MM.1S (cell line): ENCODE results near the gene PTPRO.
A peak's percentile ranks its signal among the peaks of the same experiment; 100 is the strongest.

Experiments used
- DNase-seq: peaks from one replicate; pipeline ENCODE4 v3.0.0-alpha.2; 2015
- H2AFZ ChIP-seq: fragments of 300-600 bp; sonication (generic); 2 replicates; pipeline ENCODE4 v1.6.0; 2016; ENCODE audit warnings: antibody characterized with exemption, low read length
- H3F3A ChIP-seq: fragments of 300-600 bp; sonication (generic); 2 replicates; pipeline ENCODE4 v1.6.1; 2016; ENCODE audit warnings: mild to moderate bottlenecking, antibody characterized with exemption, low read length, moderate library complexity, mixed read lengths; ENCODE audit not compliant: insufficient read depth
- H3K27ac ChIP-seq: fragments of 300-600 bp; sonication (generic); 2 replicates; pipeline ENCODE4 v1.5.1; 2016; ENCODE audit warnings: mild to moderate bottlenecking, low read length
- H3K27me3 ChIP-seq: fragments of 300-600 bp; sonication (generic); replicated peaks from 2 replicates; pipeline ENCODE4 v1.6.0; 2016; ENCODE audit warnings: low read length; ENCODE audit not compliant: insufficient read depth
- H3K36me3 ChIP-seq: fragments of 300-600 bp; sonication (generic); replicated peaks from 2 replicates; pipeline ENCODE4 v1.6.1; 2016; ENCODE audit warnings: mild to moderate bottlenecking, low read length, mixed read lengths; ENCODE audit not compliant: insufficient read depth
- H3K4me1 ChIP-seq: fragments of 300-600 bp; sonication (generic); 2 replicates; pipeline ENCODE4 v1.6.1; 2016; ENCODE audit warnings: low read length, mixed read lengths
- H3K4me2 ChIP-seq: fragments of 300-600 bp; sonication (generic); 2 replicates; pipeline ENCODE4 v1.6.0; 2016; ENCODE audit warnings: low read depth, low read length
- H3K4me3 ChIP-seq: fragments of 300-600 bp; sonication (generic); 2 replicates; pipeline ENCODE4 v1.5.1; 2016; ENCODE audit warnings: low read length, mixed read lengths
- H3K79me2 ChIP-seq: fragments of 300-600 bp; sonication (generic); 2 replicates; pipeline ENCODE4 v1.6.1; 2016; ENCODE audit warnings: mixed run types, low read length, mixed read lengths
- H3K9ac ChIP-seq: fragments of 300-600 bp; sonication (generic); 2 replicates; pipeline ENCODE4 v1.6.1; 2016; ENCODE audit warnings: low read length, mixed read lengths
- H3K9me2 ChIP-seq: fragments of 300-600 bp; sonication (generic); replicated peaks from 2 replicates; pipeline ENCODE4 v1.6.1; 2016; ENCODE audit warnings: mild to moderate bottlenecking, low read length, mixed read lengths; ENCODE audit not compliant: insufficient read depth
- H3K9me3 ChIP-seq: fragments of 300-600 bp; sonication (generic); replicated peaks from 2 replicates; pipeline ENCODE4 v1.6.1; 2016; ENCODE audit warnings: mild to moderate bottlenecking, low read length, mixed read lengths; ENCODE audit not compliant: insufficient read depth
- H4K20me1 ChIP-seq: fragments of 300-600 bp; sonication (generic); 2 replicates; pipeline ENCODE4 v1.6.1; 2016; ENCODE audit warnings: mild to moderate bottlenecking, low read length, moderate library complexity, mixed read lengths; ENCODE audit not compliant: insufficient read depth
- CTCF ChIP-seq: fragments of 300-600 bp; sonication (generic); IDR thresholded peaks from 2 replicates; pipeline ENCODE4 v1.5.1; 2016; ENCODE audit warnings: antibody characterized with exemption, low read length, mixed read lengths
- EZH2 ChIP-seq: fragments of 300-600 bp; sonication (generic); optimal IDR thresholded peaks from 2 replicates; pipeline ENCODE3; 2017; ENCODE audit warnings: low read depth, mild to moderate bottlenecking, antibody characterized with exemption, low read length, mixed read lengths
- EZH2phosphoT487 ChIP-seq: fragments of 300-600 bp; sonication (generic); IDR thresholded peaks from 2 replicates; pipeline ENCODE4 v1.6.1; 2018; ENCODE audit warnings: antibody characterized with exemption, low read length

PTPRO gene

GRCh38 chr12:15322164-15323061, at the start of gene PTPRO:
PTPRO (plus strand) TSS chr12:15322508.
- H3K79me2 ChIP-seq: no peaks in the 10 kb centered on the region
- H3K27me3 ChIP-seq: no peaks in the 10 kb centered on the region
- H3K9me3 ChIP-seq: no peaks in the 10 kb centered on the region
- no peak within 1 kb of the TSS for H3K4me3 ChIP-seq
- H3F3A ChIP-seq: no peaks in the 10 kb centered on the region
- DNase-seq: no peak
- no peaks in the 10 kb centered on the region for H3K36me3 ChIP-seq
- H3K9ac ChIP-seq: no peak within 1 kb of the TSS
- H4K20me1 ChIP-seq: no peaks in the 10 kb centered on the region
- no peak within 1 kb of the TSS for H3K4me2 ChIP-seq
- H2AFZ ChIP-seq: 0 out of 2 replicates have a peak within 1 kb of the TSS, but pooled peaks have one; percentile 24
- TF ChIP-seq CTCF (no peak), EZH2 (no peak), EZH2phosphoT487 (no peak)
- no peaks in the 10 kb centered on the region for H3K4me1 ChIP-seq
- H3K9me2 ChIP-seq: no peaks in the 10 kb centered on the region
- H3K27ac ChIP-seq: no peak within 1 kb of the TSS

GRCh38 chr12:15273896-15274295, 48.4 kb upstream of the PTPRO start:
- peaks cover 21% of the 10 kb centered on the region for H3K4me1 ChIP-seq
- no peaks in the 10 kb centered on the region for H3K27me3 ChIP-seq
- H2AFZ ChIP-seq: no peak overlapping the region
- no peaks in the 10 kb centered on the region for H3K79me2 ChIP-seq
- no peak overlapping the region for H3K27ac ChIP-seq
- H3K9me3 ChIP-seq: no peaks in the 10 kb centered on the region
- H3K9me2 ChIP-seq: no peaks in the 10 kb centered on the region
- H3K4me3 ChIP-seq: no peak overlapping the region
- peak; percentile 49 for DNase-seq
- TF ChIP-seq EZH2 (no peak), EZH2phosphoT487 (no peak), CTCF (no peak)
- H3F3A ChIP-seq: no peaks in the 10 kb centered on the region; the same call in 1 of the 2 replicates
- H3K9ac ChIP-seq: no peak overlapping the region
- H3K36me3 ChIP-seq: no peaks in the 10 kb centered on the region
- H3K4me2 ChIP-seq: peak overlapping the region; percentile 12; the same call in 1 of the 2 replicates
- H4K20me1 ChIP-seq: no peaks in the 10 kb centered on the region

- H3F3A ChIP-seq: peaks cover 4% of the 10 kb centered on the region; the same call in 1 of the 2 replicates
- no peaks in the 10 kb centered on the region for H3K79me2 ChIP-seq
- H3K27ac ChIP-seq: no peak overlapping the region
- DNase-seq: no peak
- no peak overlapping the region; the same call in 1 of the 2 replicates for H3K4me2 ChIP-seq
- no peaks in the 10 kb centered on the region for H4K20me1 ChIP-seq
- no peak for TF ChIP-seq CTCF
- no peak for TF ChIP-seq EZH2
- no peak for TF ChIP-seq EZH2phosphoT487
- peaks cover 26% of the 10 kb centered on the region for H3K4me1 ChIP-seq
- no peak overlapping the region for H2AFZ ChIP-seq
- H3K36me3 ChIP-seq: no peaks in the 10 kb centered on the region
- no peaks in the 10 kb centered on the region for H3K9me2 ChIP-seq
- H3K27me3 ChIP-seq: no peaks in the 10 kb centered on the region
- no peak overlapping the region for H3K4me3 ChIP-seq
- H3K9ac ChIP-seq: no peak overlapping the region
- no peaks in the 10 kb centered on the region for H3K9me3 ChIP-seq
Measured at GRCh38 chr12:15274561-15274967, 47.7 kb upstream of the PTPRO start.
